Stimulated activated CD8-positive, alpha-beta memory T cell treated with anti-CD3 and anti-CD28 coated beads, Interleukin-4, amount 100 ng/mL, for 4 hours (primary cell): ENCODE data around the gene SRP9.
A peak's percentile ranks its signal among the peaks of the same experiment; 100 is the strongest.

Experiments used
- DNase-seq, 2 donors: peaks; one replicate each; pipeline ENCODE4 v3.0.0-alpha.2; 2020; ENCODE audit warnings: low read depth in 2 of 2, low spot score in 1 of 2

SRP9 gene

GRCh38 chr1:225777583-225778336 lies at the start of gene SRP9:
TSS of gene SRP9 (plus strand) at chr1:225777826. CDS start at chr1:225777941, 115 bp downstream.
- DNase-seq: peak; percentile 93 to 97

- DNase-seq: no peak
These were observed 46.1 kb upstream of the SRP9 start for GRCh38 chr1:225731491-225731890.

GRCh38 chr1:225733254-225733653 lies 44.4 kb upstream of the SRP9 start:
- DNase-seq: no peak

GRCh38 chr1:225735252-225736149 lies 42.1 kb upstream of the SRP9 start:
- DNase-seq: no peak

- no peak for DNase-seq
These were observed 41.1 kb upstream of the SRP9 start for GRCh38 chr1:225736437-225737098.

- DNase-seq: no peak
These were observed 40.5 kb upstream of the SRP9 start for GRCh38 chr1:225737161-225737560.

GRCh38 chr1:225737866-225738265 lies 39.8 kb upstream of the SRP9 start:
- no peak for DNase-seq

GRCh38 chr1:225738763-225739162 lies 38.9 kb upstream of the SRP9 start:
- no peak for DNase-seq

GRCh38 chr1:225739542-225740107 lies 38.0 kb upstream of the SRP9 start:
- DNase-seq: no peak

GRCh38 chr1:225744745-225745144 lies 32.9 kb upstream of the SRP9 start:
- DNase-seq: no peak

- DNase-seq: no peak
These were observed 32.4 kb upstream of the SRP9 start for GRCh38 chr1:225745273-225745672.

- DNase-seq: no peak
These were observed 31.1 kb upstream of the SRP9 start for GRCh38 chr1:225746361-225747179.

- DNase-seq: no peak
These were observed 30.1 kb upstream of the SRP9 start for GRCh38 chr1:225747566-225747965.

GRCh38 chr1:225748529-225748928 lies 29.1 kb upstream of the SRP9 start:
- DNase-seq: no peak

GRCh38 chr1:225749706-225750105 lies 27.9 kb upstream of the SRP9 start:
- no peak for DNase-seq

- no peak for DNase-seq
These were observed 27.2 kb upstream of the SRP9 start for GRCh38 chr1:225750420-225750819.

- no peak for DNase-seq
These were observed 26.5 kb upstream of the SRP9 start for GRCh38 chr1:225750875-225751824.

GRCh38 chr1:225752245-225752644 lies 25.4 kb upstream of the SRP9 start:
- DNase-seq: no peak

- DNase-seq: no peak
These were observed 22.5 kb upstream of the SRP9 start for GRCh38 chr1:225754940-225755641.
